ENCODE data around the gene SLC35B1.
A peak's percentile ranks its signal among the peaks of the same experiment; 100 is the strongest.
"Not testable (repeated sequence)": the region's sequence is repeated elsewhere in the genome, so short reads cannot be mapped to it uniquely, and the experiment has no call there.

SLC35B1 gene

GRCh38 chr17:49696233-49696761, 11.5 kb downstream of the SLC35B1 start:
- peak; percentile 62 for DNase-seq

GRCh38 chr17:49695698-49696232, 12.0 kb downstream of the SLC35B1 start:
- DNase-seq: no peak

GRCh38 chr17:49694847-49695697, 12.7 kb downstream of the SLC35B1 start:
- peak; percentile 68 for DNase-seq

- no peak for DNase-seq
Measured at GRCh38 chr17:49692751-49693150, 15.0 kb downstream of the SLC35B1 start.

GRCh38 chr17:49691677-49692191, 16.0 kb downstream of the SLC35B1 start:
- DNase-seq: no peak

GRCh38 chr17:49691086-49691676, 16.6 kb downstream of the SLC35B1 start:
- no peak for DNase-seq

GRCh38 chr17:49690256-49690655, 17.5 kb downstream of the SLC35B1 start:
- no peak for DNase-seq

- no peak for DNase-seq
Measured at GRCh38 chr17:49688848-49689247, 18.9 kb downstream of the SLC35B1 start.

GRCh38 chr17:49687878-49688491, 19.8 kb downstream of the SLC35B1 start:
- DNase-seq: no peak

GRCh38 chr17:49681106-49681979, 26.4 kb downstream of the SLC35B1 start:
- DNase-seq: no peak

GRCh38 chr17:49680314-49680713, 27.4 kb downstream of the SLC35B1 start:
- DNase-seq: no peak

GRCh38 chr17:49677933-49678847, 29.6 kb downstream of the SLC35B1 start, which contains the start of gene SPOP:
TSS of gene SPOP (minus strand) at chr17:49678097. CDS start at chr17:49622810, 55,287 bp downstream.
- DNase-seq: peak; percentile 99

GRCh38 chr17:49677134-49677932, 30.4 kb downstream of the SLC35B1 start:
- DNase-seq: peak; percentile 94

- no peak for DNase-seq
Measured at GRCh38 chr17:49676276-49676868, 31.4 kb downstream of the SLC35B1 start.

- no peak for DNase-seq
Measured at GRCh38 chr17:49674507-49674906, 33.3 kb downstream of the SLC35B1 start.

GRCh38 chr17:49673679-49674078, 34.1 kb downstream of the SLC35B1 start:
- DNase-seq: not testable (repeated sequence)

GRCh38 chr17:49670641-49671040, 37.1 kb downstream of the SLC35B1 start:
- DNase-seq: no peak

GRCh38 chr17:49670002-49670401, 37.8 kb downstream of the SLC35B1 start:
- no peak for DNase-seq

- no peak for DNase-seq
Measured at GRCh38 chr17:49667854-49668253, 39.9 kb downstream of the SLC35B1 start.

All from activated T-cell treated with anti-CD3 and anti-CD28 coated beads for 4 hours (primary cell).